Measurements from ENCODE around the gene SH2B3.

SH2B3 gene

GRCh38 chr12:111443586-111443985 is 37.9 kb downstream of the SH2B3 start:
- H3K4me3 ChIP-seq (ENCODE audit: low read length): no peak overlapping the region
- H3K36me3 ChIP-seq (ENCODE audit: insufficient read depth, low read length): peaks cover 84% of the 10 kb centered on the region
- no peak overlapping the region for H3K9ac ChIP-seq (ENCODE audit: low read depth, low read length)
- H3K9me3 ChIP-seq (replicated peaks; ENCODE audit: low read length): no peaks in the 10 kb centered on the region
- H3K27me3 ChIP-seq (ENCODE audit: control insufficient read depth, insufficient read depth, low read length): no peaks in the 10 kb centered on the region
- no peak overlapping the region for H3K4me2 ChIP-seq (ENCODE audit: low read length)
- peaks cover 47% of the 10 kb centered on the region for H3K4me1 ChIP-seq (ENCODE audit: control insufficient read depth, insufficient read depth, low read length)

- H3K9ac ChIP-seq (ENCODE audit: low read depth, low read length): no peak overlapping the region
- peaks cover 89% of the 10 kb centered on the region for H3K36me3 ChIP-seq (ENCODE audit: insufficient read depth, low read length)
- H3K4me3 ChIP-seq (ENCODE audit: low read length): no peak overlapping the region
Measured at GRCh38 chr12:111444314-111444924, 38.7 kb downstream of the SH2B3 start.

GRCh38 chr12:111444925-111445725 is 39.4 kb downstream of the SH2B3 start:
- H3K4me3 ChIP-seq (ENCODE audit: low read length): no peak overlapping the region
- no peak overlapping the region for H3K4me2 ChIP-seq (ENCODE audit: low read length)
- H3K4me1 ChIP-seq (ENCODE audit: control insufficient read depth, insufficient read depth, low read length): peaks cover 44% of the 10 kb centered on the region
- no peaks in the 10 kb centered on the region for H3K27me3 ChIP-seq (ENCODE audit: control insufficient read depth, insufficient read depth, low read length)
- peaks cover 86% of the 10 kb centered on the region for H3K36me3 ChIP-seq (ENCODE audit: insufficient read depth, low read length)
- no peaks in the 10 kb centered on the region for H3K9me3 ChIP-seq (replicated peaks; ENCODE audit: low read length)
- H3K9ac ChIP-seq (ENCODE audit: low read depth, low read length): no peak overlapping the region

More at GRCh38 chr12:111444314-111444924, 38.7 kb downstream of the SH2B3 start:
- Histone ChIP-seq H3K9me3 (replicated peaks; ENCODE audit: low read length) (no peaks in the 10 kb centered on the region), H3K27me3 (ENCODE audit: control insufficient read depth, insufficient read depth, low read length) (no peaks in the 10 kb centered on the region), H3K4me1 (ENCODE audit: control insufficient read depth, insufficient read depth, low read length) (peaks cover 44% of the 10 kb centered on the region), H3K4me2 (ENCODE audit: low read length) (no peak overlapping the region)

DNA sequence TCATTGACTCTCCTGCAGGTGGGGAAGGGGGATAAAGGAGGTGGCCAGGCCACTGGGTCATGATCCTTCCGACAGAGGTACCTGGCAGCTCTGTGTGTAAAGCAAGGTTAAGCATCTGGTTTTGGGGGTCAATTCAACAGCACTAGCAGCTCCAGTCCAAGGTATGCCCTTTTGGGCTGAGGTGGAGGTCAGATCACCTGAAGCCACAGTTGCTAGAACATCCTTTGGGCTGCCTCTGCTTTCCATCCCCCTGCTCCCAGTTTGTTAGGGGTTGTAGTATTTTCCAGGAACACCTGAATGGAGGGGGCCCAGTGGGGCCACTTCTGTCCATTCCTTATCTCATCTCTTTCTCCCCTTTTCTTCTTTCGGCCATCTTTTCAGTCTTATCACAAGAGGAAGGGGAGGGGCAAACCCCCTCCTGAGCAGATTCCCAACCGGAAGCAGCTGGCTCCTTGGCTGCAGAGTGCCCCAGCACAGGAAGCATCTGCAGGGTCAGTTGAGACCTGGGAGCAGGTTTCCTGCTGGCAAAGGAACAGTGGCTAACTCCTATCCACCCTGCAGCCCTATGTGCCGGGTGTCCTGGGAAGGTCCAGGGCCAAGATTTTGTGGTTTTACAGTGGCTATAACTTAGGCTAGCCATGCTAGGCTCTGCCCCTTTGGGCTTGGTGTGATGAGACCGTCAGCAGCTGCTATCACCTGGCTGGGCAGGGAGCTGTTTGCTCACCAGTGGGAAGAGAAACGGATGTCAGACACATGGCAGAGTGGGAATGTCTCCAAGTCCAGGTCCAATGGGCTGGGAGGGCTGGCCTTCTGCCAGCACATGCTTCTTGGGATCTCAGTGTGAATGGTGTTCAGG is 40.2 kb downstream of the SH2B3 start:
- Histone ChIP-seq H3K4me1 (ENCODE audit: control insufficient read depth, insufficient read depth, low read length) (peaks cover 44% of the 10 kb centered on the region), H3K4me2 (ENCODE audit: low read length) (no peak overlapping the region), H3K9ac (ENCODE audit: low read depth, low read length) (no peak overlapping the region), H3K4me3 (ENCODE audit: low read length) (no peak overlapping the region), H3K36me3 (ENCODE audit: insufficient read depth, low read length) (peaks cover 86% of the 10 kb centered on the region), H3K27me3 (ENCODE audit: control insufficient read depth, insufficient read depth, low read length) (no peaks in the 10 kb centered on the region), H3K9me3 (replicated peaks; ENCODE audit: low read length) (no peaks in the 10 kb centered on the region)

- Histone ChIP-seq H3K36me3 (ENCODE audit: insufficient read depth, low read length) (peaks cover 86% of the 10 kb centered on the region), H3K9me3 (replicated peaks; ENCODE audit: low read length) (no peaks in the 10 kb centered on the region), H3K4me2 (ENCODE audit: low read length) (no peak overlapping the region), H3K9ac (ENCODE audit: low read depth, low read length) (no peak overlapping the region), H3K4me1 (ENCODE audit: control insufficient read depth, insufficient read depth, low read length) (peaks cover 44% of the 10 kb centered on the region), H3K4me3 (ENCODE audit: low read length) (no peak overlapping the region), H3K27me3 (ENCODE audit: control insufficient read depth, insufficient read depth, low read length) (no peaks in the 10 kb centered on the region)
Measured at GRCh38 chr12:111446631-111447570, 41.2 kb downstream of the SH2B3 start.

DNA sequence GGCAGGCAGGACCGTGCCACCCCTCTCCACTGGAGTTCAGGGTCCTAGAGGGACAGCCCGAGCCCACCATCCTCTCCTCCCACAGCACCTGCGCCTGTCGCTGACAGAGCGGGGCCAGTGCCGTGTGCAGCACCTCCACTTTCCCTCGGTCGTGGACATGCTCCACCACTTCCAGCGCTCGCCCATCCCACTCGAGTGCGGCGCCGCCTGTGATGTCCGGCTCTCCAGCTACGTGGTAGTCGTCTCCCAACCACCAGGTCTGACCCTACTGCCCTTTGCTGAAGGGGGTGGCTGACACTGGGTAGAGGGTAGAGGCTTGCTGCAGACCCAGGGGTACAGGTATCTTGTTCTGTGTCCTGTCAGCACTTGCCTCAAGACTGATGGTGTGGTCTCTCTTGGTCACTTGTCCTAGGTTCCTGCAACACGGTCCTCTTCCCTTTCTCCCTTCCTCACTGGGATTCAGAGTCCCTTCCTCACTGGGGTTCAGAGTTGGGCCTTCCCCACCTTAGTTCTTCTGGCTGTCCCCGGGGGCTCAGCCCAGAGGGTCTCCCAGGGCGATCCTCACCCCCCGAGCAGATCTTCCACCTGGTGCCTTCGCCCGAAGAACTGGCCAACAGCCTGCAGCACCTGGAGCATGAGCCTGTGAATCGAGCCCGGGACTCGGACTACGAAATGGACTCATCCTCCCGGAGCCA is 42.0 kb downstream of the SH2B3 start:
- Histone ChIP-seq H3K4me1 (ENCODE audit: control insufficient read depth, insufficient read depth, low read length) (peaks cover 36% of the 10 kb centered on the region), H3K27me3 (ENCODE audit: control insufficient read depth, insufficient read depth, low read length) (no peaks in the 10 kb centered on the region), H3K9ac (ENCODE audit: low read depth, low read length) (no peak overlapping the region), H3K4me3 (ENCODE audit: low read length) (no peak overlapping the region), H3K36me3 (ENCODE audit: insufficient read depth, low read length) (peaks cover 79% of the 10 kb centered on the region), H3K9me3 (replicated peaks; ENCODE audit: low read length) (no peaks in the 10 kb centered on the region), H3K4me2 (ENCODE audit: low read length) (no peak overlapping the region)

GRCh38 chr12:111448266-111448830 is 42.6 kb downstream of the SH2B3 start:
- Histone ChIP-seq H3K36me3 (ENCODE audit: insufficient read depth, low read length) (peaks cover 77% of the 10 kb centered on the region), H3K27me3 (ENCODE audit: control insufficient read depth, insufficient read depth, low read length) (no peaks in the 10 kb centered on the region), H3K4me3 (ENCODE audit: low read length) (no peak overlapping the region), H3K9me3 (replicated peaks; ENCODE audit: low read length) (no peaks in the 10 kb centered on the region), H3K9ac (ENCODE audit: low read depth, low read length) (no peak overlapping the region), H3K4me1 (ENCODE audit: control insufficient read depth, insufficient read depth, low read length) (peaks cover 30% of the 10 kb centered on the region), H3K4me2 (ENCODE audit: low read length) (no peak overlapping the region)

DNA sequence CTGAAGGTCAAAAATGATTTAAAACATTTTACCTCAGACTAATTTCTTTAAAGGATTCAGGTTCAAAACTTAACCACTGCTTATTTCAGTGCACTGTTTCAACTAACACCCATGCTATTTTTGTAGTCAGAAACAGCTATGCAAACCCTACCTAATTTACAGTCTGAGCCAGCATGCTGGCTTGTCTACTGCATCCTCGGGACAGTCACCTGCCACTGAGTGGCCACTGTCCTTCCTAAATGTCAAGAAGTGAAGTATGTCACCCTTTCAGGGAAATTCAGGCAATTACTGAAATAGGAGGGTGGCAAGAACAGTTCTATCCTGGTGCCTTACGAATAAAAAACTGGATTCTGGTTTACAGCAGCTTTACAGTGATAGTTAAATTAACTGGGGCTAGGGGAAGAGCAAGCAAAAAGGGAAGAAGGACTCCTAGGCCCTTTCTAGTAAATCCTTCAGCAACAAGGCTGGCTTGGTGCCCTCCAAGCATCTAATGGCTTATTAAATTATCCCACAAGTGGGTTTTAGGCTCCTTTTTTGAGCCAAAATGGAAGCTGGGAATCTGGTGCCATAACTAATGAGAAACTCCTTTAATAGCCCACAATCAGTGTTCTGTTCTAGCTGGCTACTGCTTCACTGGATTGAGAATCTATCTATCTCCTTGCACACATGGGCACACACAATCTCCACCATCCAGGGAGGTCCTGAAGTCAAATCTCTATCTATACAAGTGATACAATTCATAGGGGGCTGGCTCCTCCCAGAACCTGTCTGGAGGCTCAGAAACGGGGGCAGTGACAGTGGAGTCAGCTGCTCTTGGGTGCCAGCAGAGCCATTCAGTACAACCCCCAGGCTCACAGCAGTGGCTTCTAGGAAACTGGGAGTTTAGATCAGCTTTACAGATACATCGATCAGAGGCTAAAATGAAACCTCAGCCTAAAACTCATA is 43.4 kb downstream of the SH2B3 start:
- Histone ChIP-seq H3K4me3 (ENCODE audit: low read length) (no peak overlapping the region), H3K27me3 (ENCODE audit: control insufficient read depth, insufficient read depth, low read length) (no peaks in the 10 kb centered on the region), H3K4me2 (ENCODE audit: low read length) (no peak overlapping the region), H3K4me1 (ENCODE audit: control insufficient read depth, insufficient read depth, low read length) (peaks cover 24% of the 10 kb centered on the region), H3K36me3 (ENCODE audit: insufficient read depth, low read length) (peaks cover 80% of the 10 kb centered on the region), H3K9me3 (replicated peaks; ENCODE audit: low read length) (no peaks in the 10 kb centered on the region), H3K9ac (ENCODE audit: low read depth, low read length) (peak overlapping the region; percentile 1)

DNA sequence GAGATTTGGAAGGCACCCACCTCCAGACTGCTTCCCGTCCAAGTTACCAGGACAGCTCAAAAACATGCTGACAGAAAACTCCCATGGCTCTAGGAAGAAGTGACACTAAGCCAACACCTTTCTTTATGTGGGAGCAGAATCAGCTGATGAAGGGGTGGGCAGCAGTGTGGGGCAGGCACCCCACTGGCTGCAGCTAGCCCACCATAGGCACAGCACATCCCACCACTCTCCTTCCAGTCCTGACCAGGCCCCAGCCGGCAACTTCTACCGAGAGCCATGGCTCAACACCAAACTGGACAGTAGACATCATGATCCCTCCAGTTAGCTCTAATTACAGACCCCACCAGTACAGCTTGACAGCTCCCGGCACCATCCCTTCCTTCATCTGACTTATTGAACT is 45.0 kb downstream of the SH2B3 start:
- no peak overlapping the region for H3K9ac ChIP-seq (ENCODE audit: low read depth, low read length)
- H3K27me3 ChIP-seq (ENCODE audit: control insufficient read depth, insufficient read depth, low read length): no peaks in the 10 kb centered on the region
- no peak overlapping the region for H3K4me3 ChIP-seq (ENCODE audit: low read length)
- H3K36me3 ChIP-seq (ENCODE audit: insufficient read depth, low read length): peaks cover 87% of the 10 kb centered on the region
- H3K9me3 ChIP-seq (replicated peaks; ENCODE audit: low read length): no peaks in the 10 kb centered on the region
- H3K4me2 ChIP-seq (ENCODE audit: low read length): no peak overlapping the region
- peaks cover 9% of the 10 kb centered on the region for H3K4me1 ChIP-seq (ENCODE audit: control insufficient read depth, insufficient read depth, low read length)
